Ureter (tissue), 1 donor: ENCODE results near the gene PAX8. TPM values are rescaled to one million over a fixed set of nuclear protein-coding genes. Genes with fewer than 3 reads are reported as not detected.

ENCODE experiments used
- DNase-seq: peaks from one replicate; pipeline ENCODE4 v3.0.0-alpha.2; 2020; ENCODE audit warnings: low spot score
- total RNA-seq: library from RNA; stranded (reverse); gene quantifications from one replicate; pipeline ENCODE4 v1.2.4, GENCODE V29; 2023
- donor health status: DM: yes; HTN: yes; CAD: no.

Gene PAX8
- total RNA-seq, 1 donor from 2014 or later = 160 TPM

GRCh38 chr2:113183703-113184102 lies 95.0 kb downstream of the PAX8 start:
- no peak for DNase-seq

- DNase-seq = no peak
Measured at GRCh38 chr2:113183264-113183663, 95.5 kb downstream of the PAX8 start.

- DNase-seq = no peak
Measured at GRCh38 chr2:113182471-113183260, 96.1 kb downstream of the PAX8 start.

DNA sequence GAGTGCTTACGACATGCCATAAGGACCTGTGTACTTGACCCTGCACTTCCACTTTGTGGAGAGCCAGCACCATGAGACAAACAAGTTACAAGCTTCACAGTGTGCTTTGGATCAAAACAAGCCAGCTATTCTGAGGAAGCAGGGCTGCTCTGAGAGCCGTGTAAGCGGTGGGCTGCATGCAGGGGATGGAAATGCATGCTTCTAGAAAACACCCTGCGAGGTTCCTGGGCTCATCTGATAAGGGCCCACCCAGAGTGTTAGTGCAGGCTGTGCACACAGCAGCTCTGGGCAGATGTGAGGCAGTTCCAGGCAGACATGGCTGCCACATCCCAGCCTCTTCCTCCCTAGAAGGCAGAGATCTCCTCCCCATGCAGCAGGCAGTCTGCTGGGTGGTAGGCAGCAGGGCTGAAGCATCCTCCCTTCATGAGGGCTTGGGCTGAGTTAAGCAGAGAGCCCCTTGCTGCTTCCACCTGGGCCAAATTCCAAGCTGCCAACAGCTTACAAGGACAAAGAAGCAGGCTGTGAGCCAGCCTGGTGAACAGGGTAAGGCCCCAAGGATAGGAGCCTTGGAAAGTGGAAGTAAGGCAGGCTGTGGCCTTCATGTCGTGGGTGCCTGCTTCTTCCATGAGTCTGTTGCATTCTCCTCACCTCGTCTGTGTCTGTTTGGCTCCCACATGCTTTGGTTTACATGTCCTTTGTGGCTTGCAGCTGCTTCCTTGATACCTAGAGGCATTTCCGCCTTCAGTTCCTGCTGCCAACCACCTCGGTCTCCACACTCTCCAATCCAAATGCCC lies 97.3 kb downstream of the PAX8 start:
- DNase-seq = no peak

GRCh38 chr2:113180131-113180946 lies 98.4 kb downstream of the PAX8 start:
- DNase-seq = no peak

DNA sequence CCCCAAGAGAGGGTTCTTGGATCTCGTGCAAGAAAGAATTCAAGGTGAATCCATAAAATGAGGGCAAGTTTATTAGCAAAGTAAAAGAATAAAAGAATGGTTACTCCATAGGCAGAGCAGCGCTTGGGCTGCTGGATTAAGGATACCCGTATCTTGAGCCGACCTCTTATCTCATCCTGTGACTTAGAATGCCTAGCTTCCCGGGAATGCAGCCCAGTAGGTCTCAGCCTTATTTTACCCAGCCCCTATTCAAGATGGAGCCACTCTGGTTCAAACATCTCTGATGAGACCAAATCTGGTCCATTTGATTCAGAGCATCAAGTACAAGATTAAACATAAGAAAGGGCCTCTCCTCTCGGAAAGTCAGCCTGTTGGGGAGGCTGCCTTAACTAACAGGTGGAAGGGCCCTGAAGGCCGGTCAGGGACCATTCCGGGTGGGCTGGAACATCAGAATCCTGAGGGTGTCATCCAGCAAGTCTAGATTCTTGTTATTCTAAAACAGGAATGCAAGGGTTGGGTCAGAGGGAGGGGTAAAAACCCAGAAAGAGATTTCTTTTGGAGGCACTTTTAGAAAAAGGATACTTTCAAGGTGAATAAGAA lies 99.2 kb downstream of the PAX8 start:
- DNase-seq = no peak

DNA sequence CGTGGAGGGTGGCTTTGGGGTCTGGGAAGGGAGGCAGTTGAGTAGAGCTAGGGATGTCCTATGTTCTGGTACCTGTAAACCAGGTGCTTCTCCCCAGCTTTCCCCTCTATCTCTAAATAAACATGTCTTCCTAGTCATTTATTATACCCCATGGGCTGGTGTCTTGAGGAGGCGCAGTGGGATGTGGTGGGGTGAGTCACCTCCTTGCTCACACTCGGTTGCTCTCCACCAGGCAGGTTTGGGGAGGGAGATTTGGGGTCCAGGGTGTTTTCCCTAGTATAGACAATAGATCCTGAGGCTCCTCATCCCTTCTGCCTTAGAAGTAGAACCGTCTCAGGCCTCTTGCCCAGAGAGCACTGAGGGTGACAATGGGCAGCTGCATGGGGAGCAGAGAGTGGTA lies 99.8 kb downstream of the PAX8 start:
- no peak for DNase-seq

DNA sequence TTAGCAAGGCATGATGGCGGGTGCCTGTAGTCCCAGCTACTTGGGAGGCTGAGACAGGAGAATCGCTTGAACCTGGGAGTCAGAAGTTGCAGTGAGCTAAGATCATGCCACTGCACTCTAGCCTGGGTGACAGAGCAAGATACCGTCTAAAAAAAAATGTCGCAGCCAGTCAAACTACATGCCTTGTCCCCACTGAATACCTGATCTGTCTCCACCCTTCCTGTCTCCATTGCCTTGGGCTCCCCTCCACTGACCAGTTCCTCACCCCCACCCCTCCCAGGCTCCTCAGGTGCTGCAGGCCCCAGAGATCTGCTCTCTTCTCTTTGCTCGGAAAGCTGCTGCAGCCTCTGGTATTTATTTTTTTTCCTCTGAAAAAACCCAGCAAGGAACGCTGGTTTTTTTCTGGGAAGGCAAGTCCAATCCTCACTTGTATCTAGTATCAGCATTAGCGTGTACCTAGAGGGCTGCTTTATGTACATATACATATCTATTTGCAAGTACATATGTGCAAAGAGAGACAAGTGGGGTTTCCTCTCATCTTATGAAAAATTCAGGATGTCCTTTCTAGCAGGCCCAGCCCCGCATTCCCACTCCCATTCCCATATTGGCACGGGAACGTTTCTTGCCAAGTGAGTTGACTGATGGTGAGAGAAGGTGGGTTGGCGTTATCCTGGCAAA lies 100.5 kb downstream of the PAX8 start:
- no peak for DNase-seq

GRCh38 chr2:113176696-113177355 lies 101.9 kb downstream of the PAX8 start:
- no peak for DNase-seq

GRCh38 chr2:113175736-113176695 lies 102.7 kb downstream of the PAX8 start:
- DNase-seq = peak; percentile 35

DNA sequence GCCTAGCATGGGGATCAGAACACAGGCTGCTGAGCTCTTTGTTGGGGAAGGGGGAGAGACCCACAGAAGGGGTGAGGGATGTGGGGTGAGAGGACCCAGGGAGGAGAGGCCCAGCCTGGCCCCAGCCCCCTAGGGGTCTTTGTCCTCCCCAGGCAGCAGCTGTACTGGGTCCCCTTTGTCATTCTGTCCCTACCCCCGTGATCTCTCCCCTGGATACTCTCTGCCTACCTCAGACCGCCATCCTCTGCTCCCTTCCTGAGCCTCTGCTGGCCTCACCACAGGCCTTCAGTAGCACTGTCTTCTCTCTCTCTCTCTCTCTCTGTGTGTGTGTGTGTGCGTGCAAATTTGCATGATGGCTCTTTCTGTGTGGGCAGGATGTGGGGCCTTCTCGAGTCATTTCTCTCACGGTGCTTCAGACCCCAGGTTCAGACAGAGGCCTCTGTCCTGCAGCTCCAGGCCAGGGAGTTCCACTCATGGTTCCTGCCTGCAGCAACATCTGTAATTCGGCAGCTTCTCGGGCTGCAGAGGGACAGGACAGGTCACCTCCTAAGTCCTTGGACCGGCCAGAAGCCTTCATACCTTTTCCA lies 103.6 kb downstream of the PAX8 start:
- DNase-seq = peak; percentile 42

GRCh38 chr2:113174376-113174750 lies 104.4 kb downstream of the PAX8 start:
- peak; percentile 37 for DNase-seq

- DNase-seq = peak; percentile 76
Measured at GRCh38 chr2:113173542-113174375, 105.0 kb downstream of the PAX8 start, which contains the start of gene PSD4. Gene PSD4 (plus strand): TSS chr2:113173971. CDS start chr2:113182457, 8,486 bp downstream.

DNA sequence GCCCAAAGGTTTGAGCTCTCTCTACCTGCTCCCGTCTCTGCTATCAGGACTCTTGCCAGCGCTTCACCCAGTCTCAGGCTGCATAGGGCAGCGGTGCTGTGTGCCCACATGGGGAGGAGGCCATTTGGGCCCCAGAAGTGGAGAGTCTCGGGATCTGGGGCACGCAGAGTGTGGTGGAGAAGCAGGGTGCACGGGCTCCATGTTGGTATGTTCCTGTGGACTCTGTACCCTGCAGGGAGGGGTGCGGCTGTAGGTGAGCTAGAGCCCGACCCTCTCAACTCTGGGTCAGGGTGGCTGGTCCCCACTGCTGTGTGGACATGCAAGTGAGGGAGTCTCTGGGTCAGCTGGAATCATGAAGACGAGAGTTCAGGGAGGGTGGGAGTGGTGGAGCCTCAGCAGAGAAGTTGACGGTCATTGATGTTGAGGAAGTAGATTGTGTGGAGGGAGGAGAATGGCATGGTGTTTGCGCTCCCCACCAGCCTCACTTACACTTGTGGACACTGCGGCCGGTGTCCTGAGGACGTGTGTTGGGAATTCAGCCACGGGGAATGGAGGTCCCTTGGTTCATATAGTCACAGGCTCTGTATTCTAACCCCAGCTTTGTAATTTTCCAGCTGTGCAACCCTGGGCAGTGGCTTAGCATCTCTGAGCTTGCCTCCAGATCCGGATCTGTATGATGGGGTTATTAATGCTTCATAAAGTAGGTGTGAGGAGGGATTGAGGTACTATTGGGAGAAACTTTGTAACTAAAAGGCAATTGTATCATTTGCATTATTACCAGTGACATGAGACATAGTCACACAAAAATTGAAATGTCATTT lies 105.8 kb downstream of the PAX8 start:
- DNase-seq = peak; percentile 35

- DNase-seq = no peak
Measured at GRCh38 chr2:113171334-113172075, 107.2 kb downstream of the PAX8 start.

GRCh38 chr2:113169586-113169985 lies 109.1 kb downstream of the PAX8 start:
- no peak for DNase-seq
